Measurements from ENCODE around the gene KCNAB3.
"Not testable (repeated sequence)": the region's sequence is repeated elsewhere in the genome, so short reads cannot be mapped to it uniquely, and the experiment has no call there.

The KCNAB3 gene

DNA sequence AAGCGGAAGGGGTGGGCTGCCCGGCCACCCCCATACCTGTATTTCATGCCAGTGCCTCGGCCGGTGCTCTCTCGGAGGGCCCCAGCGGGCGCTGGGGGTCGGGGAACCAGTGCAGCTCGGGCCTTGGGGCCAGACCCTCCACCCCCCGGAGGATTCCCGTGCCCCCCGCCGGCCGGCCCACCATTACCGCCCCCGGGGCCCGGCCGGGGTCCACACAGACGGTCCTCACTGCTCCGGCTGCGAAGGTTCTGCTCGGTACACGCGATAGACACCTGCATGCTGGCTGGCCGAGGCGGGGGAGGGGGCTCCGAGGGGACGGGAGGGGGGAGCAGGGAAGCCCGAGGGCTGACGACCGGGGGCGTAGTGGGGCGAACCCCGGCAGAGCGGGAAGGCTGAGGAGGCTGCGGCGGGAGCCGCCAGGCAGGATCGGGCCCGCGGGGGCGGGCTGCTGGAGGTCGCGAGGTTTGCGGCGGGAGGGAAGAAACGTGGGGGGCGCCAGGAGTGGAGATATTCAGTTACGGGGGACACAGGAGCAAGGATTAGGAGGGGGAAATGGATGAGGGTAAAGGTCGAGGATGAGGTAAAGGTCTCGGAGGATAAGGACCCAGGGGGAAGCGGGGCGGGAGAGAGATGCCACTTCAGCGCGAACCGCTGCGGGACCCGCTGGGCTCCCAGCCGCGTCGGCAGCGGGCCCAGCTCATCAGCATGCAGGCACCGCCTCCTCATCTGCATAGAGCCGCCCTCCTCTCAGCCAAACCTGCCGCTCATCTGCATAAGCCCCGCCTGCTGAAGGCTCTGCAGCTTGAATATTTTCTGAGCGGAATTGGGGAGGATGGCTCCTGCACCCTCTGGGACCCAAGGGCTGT, at the start of gene KCNAB3:
Gene KCNAB3, minus strand, starts transcription at position 699 of the 866 bp plus-strand sequence. Its CDS starts 421 bp downstream, at position 278.
- peak; percentile 36 for DNase-seq

DNA sequence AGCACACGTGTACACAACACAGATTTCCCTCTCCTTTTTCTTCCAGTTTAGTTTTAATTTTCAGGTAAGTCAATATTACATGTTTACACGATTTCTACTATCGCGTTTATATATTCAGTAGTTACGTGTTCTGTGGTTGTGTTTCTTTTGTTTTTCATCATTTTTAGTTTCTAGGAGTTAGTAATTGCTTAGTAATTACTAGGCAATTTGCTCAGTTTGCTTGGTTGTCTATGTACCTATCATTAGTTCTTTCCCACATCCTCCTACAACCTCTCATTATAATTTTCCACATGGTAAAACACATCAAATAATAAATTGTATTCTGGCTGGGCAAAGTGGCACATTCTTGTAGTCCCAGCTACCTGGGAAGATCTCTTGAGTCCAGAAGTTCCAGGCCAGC, 48.1 kb upstream of the KCNAB3 start:
- DNase-seq, result no peak

DNA sequence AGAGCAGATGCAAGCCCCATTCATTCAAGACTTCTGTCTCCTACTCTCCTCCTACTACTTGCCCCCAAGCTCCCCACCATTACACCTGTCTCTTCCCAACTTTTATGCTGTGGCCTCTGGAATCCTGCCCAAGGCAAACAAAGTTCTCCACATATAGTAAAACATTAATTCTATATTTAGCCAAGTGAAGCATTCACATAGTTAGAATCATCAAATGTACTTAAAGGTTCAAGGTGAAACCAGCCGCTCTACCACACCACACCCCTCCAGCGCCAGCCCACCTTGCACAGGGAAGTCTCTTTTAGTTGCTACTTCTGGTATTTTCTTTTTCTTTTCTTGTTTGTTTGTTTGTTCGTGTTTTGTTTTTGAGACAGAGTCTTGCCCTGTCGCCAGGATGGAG, 47.4 kb upstream of the KCNAB3 start:
- DNase-seq, result no peak

DNA sequence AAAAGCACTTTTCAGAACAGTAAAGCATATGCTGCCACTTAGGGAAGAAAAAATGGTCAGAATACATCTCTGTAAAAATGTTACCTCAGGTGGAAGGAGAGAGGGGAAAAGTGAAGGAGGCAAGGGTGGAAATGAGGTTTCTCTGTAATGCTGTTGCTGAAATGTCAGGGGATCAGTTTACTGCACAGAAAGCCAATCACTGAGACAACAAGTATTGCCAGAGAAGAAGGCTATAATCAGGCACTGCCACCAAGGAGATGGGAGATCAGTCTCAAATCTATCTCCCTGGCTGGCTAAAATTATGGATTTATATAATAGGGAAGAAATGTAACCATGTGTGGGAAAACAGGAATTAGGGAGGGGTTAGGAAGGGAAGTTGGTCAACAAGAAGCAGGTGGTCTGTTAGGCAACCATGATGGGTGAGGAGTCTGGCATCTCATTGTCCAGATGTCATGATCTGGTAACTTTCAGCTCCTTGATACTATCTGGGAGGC, 45.0 kb upstream of the KCNAB3 start:
- DNase-seq, result no peak

DNA sequence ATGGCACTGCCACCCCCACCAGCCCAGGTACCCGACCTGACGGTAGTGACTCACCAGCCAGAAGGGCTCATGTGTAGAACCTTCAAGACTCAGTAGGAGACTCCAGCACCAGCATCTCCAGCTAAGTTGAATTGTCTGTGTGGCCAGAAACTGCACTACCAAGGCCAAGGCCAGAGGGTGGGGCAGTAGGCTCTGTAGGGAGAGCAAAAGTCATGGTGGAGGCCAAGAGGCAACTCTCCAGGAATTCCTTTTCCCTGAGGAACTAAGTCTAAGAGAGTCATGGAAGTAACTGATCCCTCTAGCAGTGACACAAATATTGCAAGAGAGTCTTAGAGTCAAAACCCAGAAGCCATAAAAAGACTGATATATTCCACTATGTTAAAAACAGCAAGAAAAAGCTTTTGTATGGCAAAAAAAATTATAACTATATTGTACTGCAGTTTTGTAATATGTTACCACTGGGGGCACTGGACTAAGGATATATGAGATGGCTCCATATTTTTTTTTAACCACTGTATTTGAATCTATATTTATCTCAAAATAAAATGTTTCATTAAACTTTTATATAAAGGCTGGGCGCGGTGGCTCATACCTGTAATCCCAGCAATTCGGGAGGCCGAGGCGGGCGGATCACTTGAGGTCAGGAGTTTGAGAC, 42.6 kb upstream of the KCNAB3 start:
- no peak for DNase-seq

DNA sequence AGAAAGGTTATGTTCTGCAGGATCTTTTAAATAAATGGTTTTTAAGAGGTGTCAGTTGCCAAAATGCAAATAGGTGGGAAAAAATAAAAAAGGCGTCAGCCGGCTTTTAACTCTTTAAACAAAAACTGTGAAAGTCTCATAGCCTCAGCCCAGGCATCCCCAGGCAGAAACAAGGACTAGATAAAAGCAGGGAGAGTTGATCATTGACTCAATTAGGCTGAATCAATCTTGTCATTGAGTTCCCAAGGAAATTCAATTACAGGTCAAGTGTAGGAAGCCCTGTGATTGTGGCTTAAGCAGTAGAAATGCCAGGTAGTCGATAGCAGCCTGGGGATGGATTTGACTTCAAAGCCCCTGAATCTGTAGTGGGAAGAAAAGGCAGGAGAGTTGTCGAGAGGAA, 42.0 kb upstream of the KCNAB3 start:
- no peak for DNase-seq

DNA sequence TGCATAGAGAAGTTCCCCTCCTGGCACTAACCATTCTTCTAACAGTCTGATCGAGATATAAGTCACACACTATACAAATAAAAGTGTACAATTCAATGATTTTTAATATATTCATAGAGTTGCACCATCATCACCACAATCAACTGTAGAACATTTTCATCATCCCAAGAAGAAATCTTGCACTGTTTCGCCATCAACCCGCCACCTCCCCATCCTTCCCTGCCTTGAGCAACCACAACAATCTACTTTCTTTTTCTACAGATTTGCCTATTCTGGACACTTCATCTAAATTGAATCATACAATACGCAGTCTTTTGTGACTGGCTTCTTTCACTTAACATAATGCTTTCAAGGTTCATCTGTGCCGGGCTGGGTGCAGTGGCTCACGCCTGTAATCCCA, 39.8 kb upstream of the KCNAB3 start:
- DNase-seq, result no peak

DNA sequence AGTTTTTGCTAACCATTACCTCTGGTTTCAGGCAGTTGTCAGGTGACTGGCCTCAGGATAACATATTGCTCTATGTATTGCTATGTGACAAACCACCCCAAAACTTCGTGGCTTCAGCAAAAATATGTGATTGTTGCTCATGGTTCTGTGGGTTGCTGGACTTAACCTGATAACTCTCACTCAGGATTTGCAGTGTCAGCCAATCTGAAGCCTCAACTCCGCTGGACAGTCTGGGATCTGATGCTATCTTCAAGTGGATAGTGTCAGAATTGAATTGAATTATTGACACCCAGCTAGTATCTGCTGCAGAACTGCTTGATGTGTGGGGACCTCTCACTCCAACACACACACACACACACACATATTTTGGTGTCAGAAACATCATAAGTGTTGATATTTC, 38.1 kb upstream of the KCNAB3 start:
- DNase-seq, result no peak

DNA sequence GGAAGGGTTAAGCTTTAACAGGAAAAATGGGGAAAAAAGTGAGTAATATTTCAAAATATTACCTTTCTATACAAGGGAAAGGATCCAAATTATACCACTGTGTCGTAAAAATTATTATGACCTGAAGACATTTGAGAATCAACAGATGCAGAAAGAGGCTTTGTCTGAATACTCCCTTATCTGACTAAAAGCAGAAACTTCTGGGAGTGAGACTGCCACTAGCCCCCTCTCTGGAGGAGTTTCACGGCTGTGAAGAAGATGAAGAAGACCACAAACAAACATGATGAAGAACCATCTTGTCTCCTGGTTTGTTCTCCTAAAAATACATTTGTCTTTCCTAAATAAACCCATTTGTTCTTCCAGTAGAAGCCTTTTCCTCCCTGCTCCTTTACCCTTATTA, 31.8 kb upstream of the KCNAB3 start:
- DNase-seq, result no peak

DNA sequence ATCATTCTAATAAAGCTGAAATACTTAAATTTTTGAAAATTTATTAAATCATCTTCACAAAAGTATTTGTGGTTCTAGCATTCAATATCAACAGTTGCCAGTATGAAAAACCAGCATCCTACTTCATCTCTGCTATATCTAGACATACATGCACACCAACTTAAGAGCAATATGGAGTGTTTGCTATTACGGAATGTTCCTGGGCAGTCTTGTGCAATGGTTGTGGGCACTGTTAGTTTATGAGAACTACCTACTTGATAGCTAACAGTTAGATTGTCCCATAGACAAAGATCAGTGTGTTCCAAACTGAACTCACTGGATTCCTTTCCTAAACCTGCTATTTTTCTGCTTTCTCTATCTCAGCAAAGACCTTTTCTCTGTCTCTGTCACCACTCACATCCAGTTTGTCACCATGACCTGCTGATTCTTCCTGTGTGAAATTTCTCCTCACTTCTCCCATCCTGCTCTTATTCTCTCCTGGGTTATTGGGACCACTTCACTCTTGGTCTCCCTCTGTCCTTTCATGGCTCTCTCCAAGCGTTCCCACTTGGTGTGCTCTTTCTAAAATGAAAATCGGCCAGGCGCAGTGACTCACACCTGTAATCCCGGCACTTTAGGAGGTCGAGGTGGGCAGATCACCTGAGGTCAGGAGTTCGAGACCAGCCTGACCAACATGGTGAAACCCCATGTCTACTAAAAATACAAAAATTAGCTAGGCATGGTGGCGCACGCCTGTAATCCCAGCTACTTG, 30.0 kb upstream of the KCNAB3 start:
- no peak for DNase-seq

DNA sequence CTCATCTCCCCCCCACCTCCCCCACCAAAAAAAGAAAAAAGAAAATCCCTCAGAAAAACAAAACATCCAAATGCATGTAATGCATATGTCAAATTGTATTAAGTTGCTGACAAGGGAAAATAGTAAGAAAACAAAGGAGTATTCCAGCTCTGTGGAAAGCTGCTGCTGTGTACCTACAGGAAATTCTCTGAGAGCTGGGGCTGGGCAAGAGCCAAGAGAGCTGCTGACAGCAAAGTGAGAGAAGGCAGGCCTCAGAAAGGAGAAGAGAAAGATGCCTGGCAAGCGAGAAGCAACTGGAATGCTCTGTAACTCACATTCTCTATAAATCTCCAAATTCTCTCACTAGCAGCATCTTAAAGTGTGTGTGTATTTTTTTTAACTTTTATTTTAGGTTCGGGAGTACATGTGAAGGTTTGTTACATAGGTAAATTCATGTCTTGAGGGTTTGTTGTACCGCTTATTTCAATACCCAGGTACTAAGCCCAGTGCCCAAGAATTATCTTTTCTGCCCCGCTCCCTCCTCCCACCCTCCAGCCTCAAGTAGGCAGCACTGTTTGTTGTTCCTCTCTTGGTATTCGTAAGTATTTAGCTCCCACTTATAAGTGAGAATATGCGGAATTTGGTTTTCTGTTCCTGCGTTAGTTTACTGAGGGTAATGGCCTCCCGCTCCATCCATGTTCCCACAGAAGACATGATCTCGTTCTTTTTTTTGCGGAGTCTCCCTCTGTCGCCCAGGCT, 26.7 kb upstream of the KCNAB3 start:
- no peak for DNase-seq

DNA sequence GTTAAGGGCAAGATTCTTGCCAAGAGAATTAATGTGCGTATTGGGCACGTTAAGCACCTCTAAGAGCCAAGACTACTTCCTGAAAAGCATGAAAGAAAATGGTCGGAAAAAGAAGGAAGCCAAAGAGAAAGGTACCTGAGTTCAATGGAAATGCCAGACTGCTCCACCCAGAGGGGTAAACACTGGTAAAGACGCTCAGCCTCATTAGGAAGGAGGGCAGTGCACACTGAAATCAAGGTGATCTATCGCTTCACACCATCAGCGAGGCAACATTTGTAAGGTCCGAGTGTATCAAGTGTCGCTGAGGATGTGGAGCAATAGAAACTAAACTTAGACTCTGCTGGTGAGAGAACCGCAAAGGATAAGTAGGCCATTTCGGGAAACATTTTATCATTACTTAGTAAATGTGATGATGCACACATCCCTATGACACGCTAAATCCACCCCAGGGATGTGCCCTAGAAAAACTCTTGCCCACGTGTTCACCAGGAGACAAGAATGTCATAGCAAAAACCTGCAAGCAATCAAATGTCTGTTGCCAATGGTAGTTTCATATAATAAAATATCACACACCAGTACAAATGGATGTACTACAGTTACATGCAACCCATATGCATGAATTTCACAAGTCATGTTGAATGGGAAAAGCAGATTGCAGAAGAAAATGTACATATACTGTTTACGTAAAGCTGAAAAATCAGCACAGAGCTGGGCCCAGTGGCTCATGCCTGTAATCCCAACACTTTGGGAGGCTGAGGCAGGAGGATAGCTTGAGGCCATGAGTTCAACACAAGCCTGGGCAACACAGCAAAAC, 26.0 kb upstream of the KCNAB3 start:
- no peak for DNase-seq

DNA sequence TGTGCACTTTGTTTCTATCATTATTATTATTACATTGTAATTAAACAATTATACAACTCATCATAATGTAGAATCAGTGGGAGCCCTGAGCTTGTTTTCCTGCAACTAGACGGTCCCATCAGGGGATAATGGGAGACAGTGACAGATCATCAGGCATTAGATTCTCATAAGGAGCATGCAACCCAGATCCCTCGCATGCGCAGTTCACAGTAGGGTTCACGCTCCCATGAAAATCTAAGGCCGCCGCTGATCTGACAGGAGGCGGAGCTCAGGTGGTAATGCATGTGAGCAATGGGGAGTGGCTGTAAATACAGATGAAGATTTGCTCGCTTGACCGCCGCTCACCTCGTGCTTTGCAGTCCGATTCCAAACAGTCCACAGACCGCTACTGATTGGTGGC, 23.6 kb upstream of the KCNAB3 start:
- DNase-seq, result not testable (repeated sequence)

DNA sequence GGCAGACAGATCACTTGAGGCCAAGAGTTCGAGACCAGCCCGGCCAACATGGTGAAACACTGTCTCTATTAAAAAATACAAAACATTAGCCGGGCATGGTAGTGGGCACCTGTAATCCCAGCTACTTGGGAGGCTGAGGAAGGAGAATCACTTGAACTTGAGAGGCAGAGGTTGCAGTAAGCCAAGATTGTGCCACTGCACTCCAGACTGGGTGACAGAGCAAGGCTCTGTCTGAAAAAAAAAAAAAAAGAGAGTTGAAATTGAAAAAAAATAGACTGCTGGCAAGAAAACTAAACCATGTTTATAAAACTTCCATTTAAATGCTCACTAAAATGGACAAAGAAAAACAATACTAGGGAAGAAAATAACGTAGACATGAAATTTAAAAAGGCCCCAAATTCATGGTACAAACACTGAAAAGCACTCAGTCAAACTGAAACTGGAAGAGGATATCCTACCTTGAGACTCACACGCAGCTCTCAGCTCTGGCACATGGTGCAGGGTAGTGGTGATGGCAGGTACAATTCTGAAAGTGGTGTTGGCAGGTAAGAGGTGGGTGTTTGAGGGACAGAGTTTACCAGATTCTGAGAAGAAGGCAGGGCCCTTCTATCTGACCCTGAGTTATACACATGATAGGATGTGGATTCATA, 21.6 kb upstream of the KCNAB3 start:
- DNase-seq, result no peak

DNA sequence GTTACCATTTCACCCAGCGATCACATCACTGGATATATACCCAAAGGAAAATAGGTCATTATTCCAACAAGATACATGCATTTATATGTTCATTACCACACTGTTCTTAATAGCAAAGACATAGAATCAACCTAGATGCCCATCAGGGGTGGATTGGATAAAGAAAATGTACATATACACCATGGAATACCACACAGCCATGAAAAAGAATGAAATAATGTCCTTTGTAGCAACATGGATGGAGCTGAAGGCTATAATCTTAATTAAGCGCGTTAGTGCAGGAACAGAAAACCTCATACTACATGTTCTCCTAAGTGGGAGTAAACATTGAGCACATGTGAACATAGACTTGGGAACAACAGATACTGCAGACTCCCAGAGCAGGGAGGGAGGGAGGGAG, 20.9 kb upstream of the KCNAB3 start:
- no peak for DNase-seq

DNA sequence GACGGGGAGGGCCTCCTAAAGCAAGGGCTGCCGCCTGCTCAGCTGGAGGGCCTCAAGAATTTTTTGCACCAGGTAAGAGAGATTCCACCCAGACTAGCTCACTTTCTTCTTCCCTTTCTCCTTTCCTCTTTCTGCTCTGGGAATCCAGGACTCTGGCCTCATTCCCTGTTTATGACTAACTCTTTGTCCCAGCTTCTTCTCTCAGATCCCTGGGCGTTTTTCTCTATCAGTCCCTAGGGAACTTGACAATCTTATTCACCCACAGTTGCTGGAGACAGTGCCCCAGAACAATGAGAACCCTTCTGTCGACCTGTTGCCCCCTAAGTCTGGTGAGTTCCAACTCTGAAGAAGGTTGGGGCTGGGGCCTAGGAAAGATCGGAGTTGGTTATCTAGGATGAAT, 18.0 kb upstream of the KCNAB3 start:
- DNase-seq, result no peak

DNA sequence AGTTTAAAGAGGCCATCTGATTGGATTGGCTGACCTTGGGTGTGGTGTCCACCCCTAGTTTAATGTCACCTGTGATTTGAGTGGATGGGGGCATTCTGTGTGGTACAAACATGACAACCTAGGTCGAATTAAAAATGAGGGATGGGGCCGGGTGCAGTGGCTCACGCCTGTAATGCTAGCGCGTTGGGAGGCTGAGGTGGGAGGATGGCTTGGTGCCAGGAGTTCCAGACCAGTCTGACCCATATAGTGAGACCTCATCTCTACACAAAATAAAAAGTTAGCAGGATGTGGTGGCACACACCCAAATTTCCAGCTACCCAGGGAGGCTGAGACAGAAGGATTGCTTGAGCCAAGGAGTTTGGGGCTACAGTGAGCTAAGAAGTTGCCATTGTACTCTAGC, 16.8 kb upstream of the KCNAB3 start:
- no peak for DNase-seq

DNA sequence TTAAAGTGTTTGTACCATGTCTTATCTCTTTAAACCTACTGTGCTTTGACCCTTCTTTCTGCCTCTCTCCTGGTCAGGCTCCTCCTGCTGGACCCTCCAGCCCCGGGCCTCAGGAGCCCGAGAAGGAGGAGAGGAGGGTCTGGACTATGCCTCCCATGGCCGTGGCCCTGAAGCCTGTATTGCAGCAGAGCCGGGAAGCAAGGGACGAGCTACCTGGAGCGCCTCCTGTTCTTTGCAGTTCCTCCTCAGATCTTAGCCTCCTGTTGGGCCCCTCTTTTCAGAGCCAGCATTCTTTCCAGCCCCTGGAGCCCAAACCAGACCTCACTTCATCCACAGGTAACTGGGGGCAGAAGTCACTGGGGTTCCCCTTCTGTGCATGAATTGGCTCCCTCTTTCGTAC, 16.0 kb upstream of the KCNAB3 start:
- no peak for DNase-seq

DNA sequence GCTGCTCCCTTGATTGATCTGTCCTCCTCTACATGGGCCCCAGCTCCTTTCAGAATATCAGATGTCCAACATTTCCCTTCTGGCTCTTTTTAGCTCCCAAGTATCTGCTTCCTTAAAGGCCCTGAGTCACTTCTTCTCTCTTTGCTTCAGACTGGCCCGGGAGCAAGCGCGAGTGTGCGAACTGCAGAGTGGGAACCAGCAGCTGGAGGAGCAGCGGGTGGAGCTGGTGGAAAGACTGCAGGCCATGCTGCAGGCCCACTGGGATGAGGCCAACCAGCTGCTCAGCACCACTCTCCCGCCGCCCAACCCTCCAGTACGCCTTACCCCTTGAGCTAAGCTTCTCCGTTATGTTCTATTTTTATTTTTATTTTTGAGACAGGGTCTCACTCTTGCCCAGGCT, 14.7 kb upstream of the KCNAB3 start:
- no peak for DNase-seq

DNA sequence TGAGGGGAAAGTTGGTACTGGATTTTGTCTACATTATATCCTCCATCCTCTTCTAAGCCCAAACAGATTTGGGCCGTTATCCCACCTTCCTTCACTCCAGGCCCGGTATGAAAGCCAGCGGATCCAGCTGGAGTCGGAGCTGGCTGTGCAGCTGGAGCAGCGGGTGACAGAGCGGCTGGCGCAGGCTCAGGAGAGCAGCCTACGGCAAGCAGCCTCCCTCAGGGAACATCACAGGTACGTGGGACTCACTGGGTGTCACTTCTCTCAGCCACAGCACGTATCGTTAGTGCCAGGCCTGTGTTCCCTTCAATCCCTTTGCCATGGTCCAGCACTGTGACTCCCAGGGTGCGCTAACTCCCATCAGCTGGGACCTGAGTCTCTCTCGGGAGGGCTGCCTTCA, 13.6 kb upstream of the KCNAB3 start:
- DNase-seq, result no peak

DNA sequence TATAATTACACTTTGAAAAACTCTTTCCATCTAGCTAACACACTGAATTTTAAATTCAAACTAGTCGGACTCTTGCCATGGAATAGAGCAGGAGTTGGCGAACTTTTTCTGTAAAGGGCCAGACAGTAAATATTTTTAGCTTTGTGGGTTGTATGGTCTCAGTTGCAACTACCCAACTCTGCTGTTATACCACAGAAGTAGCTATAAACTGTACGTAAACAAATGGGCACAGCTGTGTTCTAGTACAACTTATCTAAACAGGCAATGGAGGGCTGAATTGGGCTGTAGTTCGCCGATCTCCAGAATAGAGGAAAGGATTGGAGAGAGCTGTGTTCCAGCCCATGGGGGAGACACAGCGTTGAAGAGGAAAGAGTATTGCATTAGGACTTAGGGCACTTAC, 11.1 kb upstream of the KCNAB3 start:
- DNase-seq, result no peak
